Gastrocnemius medialis (tissue), 4 donors: ENCODE data around the gene BSN.

ENCODE experiments used
- CTCF ChIP-seq, 5 experiments: fragments of 450-650 bp in 3 of 5; fragments of 200-600 bp in 2 of 5; sonication (generic) in 2 of 5; IDR thresholded peaks in 4 of 5; conservative IDR thresholded peaks in 1 of 5; 1 replicate in 4 of 5; 2 replicates in 1 of 5; pipeline ENCODE4 v1.5.1; 2016 to 2019; ENCODE audit warnings: antibody characterized with exemption in 5 of 5, mild to moderate bottlenecking in 3 of 5, moderate library complexity in 3 of 5
- POLR2A ChIP-seq, 2 donors: fragments of 450-650 bp; IDR thresholded peaks; one replicate each; pipeline ENCODE4 v1.6.1; 2017; ENCODE audit warnings: antibody characterized with exemption in 2 of 2, mild to moderate bottlenecking in 2 of 2, moderate library complexity in 2 of 2

GRCh38 chr3:49553324-49553691, 969 bp upstream of the BSN start:
- TF ChIP-seq POLR2A (IDR thresholded peaks at IDR 0.05) (no peak), CTCF (IDR thresholded peaks at IDR 0.05 in 4 of 5, conservative IDR thresholded peaks at IDR 0.05 in 1 of 5) (no peak)
